ENCODE results near the gene PSMC5.
A peak's percentile ranks its signal among the peaks of the same experiment; 100 is the strongest.

The PSMC5 gene

GRCh38 chr17:63836811-63837210 lies 9.6 kb downstream of the PSMC5 start:
- no peak overlapping the region for H3K4me3 ChIP-seq (ENCODE audit: low read depth, low read length)
- no peak for TF ChIP-seq CTCF (IDR thresholded peaks at IDR 0.05; ENCODE audit: low read depth, low read length, missing control alignments)
- no peak for DNase-seq (ENCODE audit: low read depth)
- in situ Hi-C loops (cut with HindIII; ENCODE audit: low sequenced_read_pairs): no loop called here

- no peak overlapping the region for H3K4me3 ChIP-seq (ENCODE audit: low read depth, low read length)
- in situ Hi-C loops (cut with HindIII; ENCODE audit: low sequenced_read_pairs): no loop called here
- TF ChIP-seq CTCF (IDR thresholded peaks at IDR 0.05; ENCODE audit: low read depth, low read length, missing control alignments): no peak
- DNase-seq (ENCODE audit: low read depth): no peak
Observed at GRCh38 chr17:63837480-63837879, 10.2 kb downstream of the PSMC5 start.

- in situ Hi-C loops (cut with HindIII; ENCODE audit: low sequenced_read_pairs): no loop called here
- no peak for DNase-seq (ENCODE audit: low read depth)
- no peak overlapping the region for H3K4me3 ChIP-seq (ENCODE audit: low read depth, low read length)
- no peak for TF ChIP-seq CTCF (IDR thresholded peaks at IDR 0.05; ENCODE audit: low read depth, low read length, missing control alignments)
Observed at GRCh38 chr17:63837962-63838600, 10.8 kb downstream of the PSMC5 start.

GRCh38 chr17:63838631-63839171 lies 11.5 kb downstream of the PSMC5 start:
- in situ Hi-C loops (cut with HindIII; ENCODE audit: low sequenced_read_pairs): no loop called here
- DNase-seq (ENCODE audit: low read depth): no peak

GRCh38 chr17:63840591-63841349 lies 13.5 kb downstream of the PSMC5 start:
- no peak for DNase-seq (ENCODE audit: low read depth)
- in situ Hi-C loops (cut with HindIII; ENCODE audit: low sequenced_read_pairs): no loop called here
- no peak for TF ChIP-seq CTCF (IDR thresholded peaks at IDR 0.05; ENCODE audit: low read depth, low read length, missing control alignments)
- H3K4me3 ChIP-seq (ENCODE audit: low read depth, low read length): peak overlapping the region; percentile 85

More at GRCh38 chr17:63838631-63839171, 11.5 kb downstream of the PSMC5 start:
- no peak for TF ChIP-seq CTCF (IDR thresholded peaks at IDR 0.05; ENCODE audit: low read depth, low read length, missing control alignments)
- H3K4me3 ChIP-seq (ENCODE audit: low read depth, low read length): no peak overlapping the region

GRCh38 chr17:63841350-63842172 lies 14.3 kb downstream of the PSMC5 start:
- in situ Hi-C loops (cut with HindIII; ENCODE audit: low sequenced_read_pairs): no loop called here
- DNase-seq (ENCODE audit: low read depth): no peak
- peak overlapping the region; percentile 85 for H3K4me3 ChIP-seq (ENCODE audit: low read depth, low read length)
- no peak for TF ChIP-seq CTCF (IDR thresholded peaks at IDR 0.05; ENCODE audit: low read depth, low read length, missing control alignments)
